HG02642 (cell line): ENCODE results near the gene PRDM16.

Experiments used
- ATAC-seq: cut with Tn5 transposase; IDR thresholded peaks from one replicate; pipeline ENCODE4 v1.9.1; 2021; ENCODE audit warnings: mild to moderate bottlenecking; ENCODE audit not compliant: unreplicated experiment, poor library complexity

Gene PRDM16

GRCh38 chr1:3213730-3214129, 144.7 kb downstream of the PRDM16 start:
- ATAC-seq: no peak

- no peak for ATAC-seq
These were observed 146.4 kb downstream of the PRDM16 start for GRCh38 chr1:3215198-3216014.

GRCh38 chr1:3216015-3216391, 147.0 kb downstream of the PRDM16 start:
- no peak for ATAC-seq

- no peak for ATAC-seq
These were observed 148.2 kb downstream of the PRDM16 start for GRCh38 chr1:3217181-3217641.

DNA sequence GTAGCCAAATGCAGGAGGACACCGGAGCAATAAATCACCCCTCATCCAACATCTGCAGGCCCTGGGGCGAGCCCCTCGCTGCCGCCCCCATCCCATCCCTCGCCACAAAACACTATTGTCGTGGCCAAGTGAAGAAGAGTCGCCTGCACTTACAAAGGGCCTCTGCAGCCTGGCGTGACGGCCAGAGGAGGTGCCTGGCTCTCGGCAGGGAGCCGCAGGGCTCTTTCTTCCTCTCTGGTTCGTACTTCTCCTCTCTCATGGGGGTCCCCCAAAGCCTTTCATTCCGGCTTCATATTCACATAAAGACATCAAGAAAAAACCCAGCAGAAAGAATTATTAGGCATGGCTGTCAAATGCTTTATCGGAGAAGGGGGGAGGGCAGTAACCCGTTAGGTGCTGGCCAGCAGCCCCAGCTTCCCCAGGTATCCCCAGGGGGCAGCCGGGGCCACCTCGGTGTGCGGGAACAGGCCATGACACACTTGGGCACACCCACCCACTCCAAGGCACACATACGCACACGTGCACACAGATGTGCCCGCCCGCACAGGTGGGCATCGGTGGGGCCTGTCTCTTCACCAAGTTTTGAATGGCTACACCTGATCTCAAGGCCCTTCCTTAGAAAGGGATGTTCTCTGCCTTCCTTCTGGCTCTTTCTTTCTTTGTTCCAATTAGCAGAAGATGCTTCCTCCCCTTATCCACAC, 149.1 kb downstream of the PRDM16 start:
- no peak for ATAC-seq

- ATAC-seq: no peak
These were observed 150.2 kb downstream of the PRDM16 start for GRCh38 chr1:3219005-3219790.

DNA sequence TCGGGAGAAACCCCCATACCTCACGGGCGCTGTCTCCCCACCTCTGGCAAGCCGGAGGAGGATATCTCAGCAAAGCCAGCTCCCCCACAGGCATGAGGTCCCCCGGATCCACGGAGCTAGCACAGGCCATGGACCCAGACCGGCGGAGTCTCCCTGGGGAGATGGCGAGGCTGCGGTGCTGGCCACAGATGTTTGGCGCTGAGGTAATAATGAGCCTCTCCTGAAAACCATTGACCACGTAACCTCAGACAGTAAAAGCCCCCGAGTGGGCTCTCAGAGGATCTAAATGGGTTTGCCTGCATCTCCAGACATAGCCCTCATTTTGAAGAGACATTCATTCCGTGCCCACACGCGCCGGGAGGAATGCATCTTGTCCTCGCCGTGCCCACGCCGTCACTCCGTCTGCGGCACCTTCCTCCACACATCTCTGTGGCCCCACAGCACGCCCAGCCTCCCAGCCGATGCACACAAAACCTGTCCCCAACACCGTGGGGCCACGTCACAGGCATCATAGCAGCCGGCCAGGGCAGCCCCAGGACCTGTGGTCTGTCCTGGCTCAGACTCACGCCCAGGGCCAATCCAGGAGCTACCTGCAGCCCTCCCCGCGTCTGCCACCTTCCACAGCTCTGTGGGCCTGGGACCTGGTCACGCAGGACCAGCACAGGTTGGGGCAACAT, 150.9 kb downstream of the PRDM16 start:
- ATAC-seq: no peak

- no peak for ATAC-seq
These were observed 152.4 kb downstream of the PRDM16 start for GRCh38 chr1:3221112-3222041.

- no peak for ATAC-seq
These were observed 153.2 kb downstream of the PRDM16 start for GRCh38 chr1:3222042-3222692.

DNA sequence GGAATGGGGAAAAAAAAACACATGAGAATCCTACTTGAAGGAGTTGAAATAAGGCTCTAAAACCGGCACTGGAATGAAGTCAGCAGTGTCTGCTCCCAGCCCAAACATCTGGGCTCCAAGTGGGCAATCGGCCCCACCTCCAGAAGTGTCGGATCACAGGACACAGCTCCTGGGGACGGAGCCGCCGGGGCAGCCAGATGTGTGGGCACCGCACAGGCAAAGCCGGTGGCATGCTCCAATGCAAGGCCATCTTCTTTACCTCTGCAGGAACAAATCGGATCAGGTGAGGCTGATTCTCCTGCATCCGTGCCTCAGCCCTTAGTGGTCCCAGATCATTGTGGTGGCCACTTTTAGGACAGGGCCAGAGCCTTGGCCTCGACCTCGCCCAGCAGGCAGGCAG, 156.7 kb downstream of the PRDM16 start:
- no peak for ATAC-seq

DNA sequence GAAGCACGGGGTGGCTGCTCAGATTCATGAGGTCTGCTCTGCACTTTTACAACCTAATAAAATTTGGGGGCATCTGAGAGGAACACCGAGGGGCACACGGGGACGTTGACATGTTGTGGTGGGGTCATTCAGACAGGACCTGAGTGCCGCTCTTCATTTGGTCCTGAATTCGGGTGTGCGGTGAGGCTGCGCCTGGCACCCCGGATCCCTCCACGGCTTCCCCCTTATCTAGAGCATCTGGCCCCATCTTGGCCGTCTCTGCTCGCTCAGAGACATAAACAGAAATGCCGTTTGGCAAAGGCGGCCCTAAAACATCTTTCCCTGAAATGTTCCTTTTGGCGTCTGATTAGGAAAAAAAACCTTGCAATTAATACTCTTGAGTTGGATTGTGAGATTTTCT, 157.2 kb downstream of the PRDM16 start:
- ATAC-seq: no peak

GRCh38 chr1:3226701-3227350, 157.8 kb downstream of the PRDM16 start:
- ATAC-seq: no peak

GRCh38 chr1:3227351-3227704, 158.3 kb downstream of the PRDM16 start:
- no peak for ATAC-seq

- no peak for ATAC-seq
These were observed 158.9 kb downstream of the PRDM16 start for GRCh38 chr1:3227893-3228292.

- ATAC-seq: no peak
These were observed 160.2 kb downstream of the PRDM16 start for GRCh38 chr1:3229081-3229725.

DNA sequence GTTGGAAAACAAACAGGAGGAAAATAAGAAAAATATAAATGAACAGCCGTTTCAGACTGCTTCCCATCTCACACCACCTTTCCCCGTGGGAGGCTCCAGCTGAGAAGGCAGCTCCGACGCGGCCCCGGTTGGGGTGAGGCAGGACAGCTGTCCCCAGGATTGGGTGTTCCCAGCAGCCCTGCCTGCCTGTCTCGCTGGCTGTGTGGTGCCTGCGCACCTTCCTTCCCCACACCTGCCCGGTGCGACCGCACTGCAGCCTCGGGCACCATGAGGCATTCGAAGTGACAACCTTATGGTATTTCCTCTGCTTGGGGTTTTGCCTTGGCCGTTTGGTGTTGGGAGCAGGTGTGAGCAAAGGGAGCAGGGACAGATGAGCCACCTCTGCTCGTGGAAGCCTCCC, 161.6 kb downstream of the PRDM16 start:
- ATAC-seq: no peak

DNA sequence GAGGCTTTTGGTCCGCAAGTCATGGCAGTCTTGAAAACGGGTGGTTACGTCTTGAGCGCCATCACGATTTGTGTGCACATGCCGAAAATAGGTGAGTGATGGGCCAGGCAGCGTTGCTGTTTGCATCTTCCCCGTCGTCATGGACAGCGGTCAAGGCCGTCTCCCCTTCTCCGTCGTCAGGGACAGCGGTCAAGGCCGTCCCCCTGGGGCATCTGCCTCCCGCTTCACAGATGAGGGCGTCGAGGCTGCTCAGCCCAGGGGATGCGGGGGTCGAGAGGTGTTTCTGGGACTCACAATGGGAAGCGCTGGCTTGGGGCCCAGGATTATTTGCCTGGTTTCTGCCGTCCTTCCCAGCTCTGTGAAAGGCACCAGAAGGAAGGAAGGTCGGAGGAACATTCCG, 162.2 kb downstream of the PRDM16 start:
- ATAC-seq: no peak

- no peak for ATAC-seq
These were observed 162.8 kb downstream of the PRDM16 start for GRCh38 chr1:3231826-3232225.
